ENCODE data around the gene CKMT2.

The CKMT2 gene

GRCh38 chr5:81216152-81216551 lies 17.0 kb upstream of the CKMT2 start:
- no peak overlapping the region for H3K27ac ChIP-seq
- TF ChIP-seq CTCF (conservative IDR thresholded peaks at IDR 0.05) = no peak

GRCh38 chr5:81219389-81219788 lies 13.7 kb upstream of the CKMT2 start:
- H3K27ac ChIP-seq = no peak overlapping the region
- TF ChIP-seq CTCF (conservative IDR thresholded peaks at IDR 0.05) = no peak

GRCh38 chr5:81222285-81222684 lies 10.8 kb upstream of the CKMT2 start:
- no peak overlapping the region for H3K27ac ChIP-seq
- TF ChIP-seq CTCF (conservative IDR thresholded peaks at IDR 0.05) = no peak

- TF ChIP-seq CTCF (conservative IDR thresholded peaks at IDR 0.05) = no peak
- no peak overlapping the region for H3K27ac ChIP-seq
These were observed 7.7 kb upstream of the CKMT2 start for GRCh38 chr5:81225463-81225862.

- no peak overlapping the region for H3K27ac ChIP-seq
- TF ChIP-seq CTCF (conservative IDR thresholded peaks at IDR 0.05) = no peak
These were observed 6.8 kb upstream of the CKMT2 start for GRCh38 chr5:81226286-81226685.

GRCh38 chr5:81226949-81227348 lies 6.2 kb upstream of the CKMT2 start:
- TF ChIP-seq CTCF (conservative IDR thresholded peaks at IDR 0.05) = no peak
- no peak overlapping the region for H3K27ac ChIP-seq

- TF ChIP-seq CTCF (conservative IDR thresholded peaks at IDR 0.05) = no peak
- H3K27ac ChIP-seq = no peak overlapping the region
These were observed 5.0 kb upstream of the CKMT2 start for GRCh38 chr5:81228084-81228483.

GRCh38 chr5:81230416-81230815 lies 2.7 kb upstream of the CKMT2 start:
- TF ChIP-seq CTCF (conservative IDR thresholded peaks at IDR 0.05) = no peak
- H3K27ac ChIP-seq = no peak overlapping the region
